ENCODE results near the gene PCED1A. TPM values are rescaled to one million over a fixed set of nuclear protein-coding genes. Genes with fewer than 3 reads are reported as not detected.

Gene PCED1A
- total and polyA plus RNA-seq, 2 of the 13 experiments (the other 11 are each of a cell fraction or from before 2014, with no cell fraction given), result 40.1 to 84.2 TPM

GRCh38 chr20:2873010-2873746, 32.7 kb upstream of the PCED1A start, which contains the start of gene PTPRA (continued):
- peak; percentile 92 for TF ChIP-seq GATA4 (IDR thresholded peaks at IDR 0.05; ENCODE audit: borderline replicate concordance, low read depth)
- peak; percentile 54 for TF ChIP-seq TBL1XR1 (IDR thresholded peaks at IDR 0.05; ENCODE audit: borderline replicate concordance, low read length, partially characterized antibody)
- TF ChIP-seq ARNTL (CRISPR knock-in tag; IDR thresholded peaks at IDR 0.05), result no peak; the same call in 1 of the 2 replicates
- TF ChIP-seq ZBTB38 (CRISPR knock-in tag; IDR thresholded peaks at IDR 0.05), result no peak; the same call in none of the 2 replicates
- TF ChIP-seq ZBTB39 (CRISPR knock-in tag; IDR thresholded peaks at IDR 0.05), result no peak
- peak; percentile 80 for TF ChIP-seq PATZ1 (CRISPR knock-in tag; IDR thresholded peaks at IDR 0.05)
- TF ChIP-seq ZNF512B (CRISPR knock-in tag; IDR thresholded peaks at IDR 0.05; ENCODE audit: borderline replicate concordance), result 0 out of 2 replicates have a peak, but pooled peaks have one; percentile 18
- TF ChIP-seq ZNF550 (CRISPR knock-in tag; IDR thresholded peaks at IDR 0.05; ENCODE audit: borderline replicate concordance), result peak; percentile 98
- no peak; the same call in 1 of the 2 replicates for TF ChIP-seq ZNF761 (CRISPR knock-in tag; conservative IDR thresholded peaks at IDR 0.05)
- TF ChIP-seq PHB2 (IDR thresholded peaks at IDR 0.05; ENCODE audit: partially characterized antibody), result no peak
- peak; percentile 49; the same call in 1 of the 2 replicates for TF ChIP-seq FOXK1 (CRISPR knock-in tag; IDR thresholded peaks at IDR 0.05; ENCODE audit: borderline replicate concordance, low read depth)
- peak; percentile 79; the same call in 1 of the 2 replicates for TF ChIP-seq ZNF468 (CRISPR knock-in tag; IDR thresholded peaks at IDR 0.05)
- TF ChIP-seq RBAK (CRISPR knock-in tag; IDR thresholded peaks at IDR 0.05), result peak; percentile 49; the same call in 1 of the 2 replicates
- peak; percentile 55; the same call in 1 of the 2 replicates for TF ChIP-seq ZNF644 (CRISPR knock-in tag; IDR thresholded peaks at IDR 0.05; ENCODE audit: low read depth)
- TF ChIP-seq ZNF446 (CRISPR knock-in tag; IDR thresholded peaks at IDR 0.05), result no peak
- peak; percentile 93 for TF ChIP-seq ZNF558 (CRISPR knock-in tag; IDR thresholded peaks at IDR 0.05; ENCODE audit: borderline replicate concordance)
- no peak for TF ChIP-seq SMC3 (IDR thresholded peaks at IDR 0.05; ENCODE audit: low read length)
- 0 out of 2 replicates have a peak, but pooled peaks have one; percentile 79 for TF ChIP-seq ZNF10 (CRISPR knock-in tag; IDR thresholded peaks at IDR 0.05; ENCODE audit: borderline replicate concordance, low read depth)

All from HepG2 (cell line).